Measurements from ENCODE around the gene PIEZO2. TPM values are rescaled to one million over a fixed set of nuclear protein-coding genes. Genes with fewer than 3 reads are reported as not detected.

Gene PIEZO2
- total RNA-seq, 1 donor from 2014 or later = 50.1 TPM

GRCh38 chr18:10713409-10713808, 436.0 kb downstream of the PIEZO2 start:
- Mint-ChIP-seq H3K9me3 (ENCODE audit: unreplicated experiment) (no peaks in the 10 kb centered on the region), H3K27ac (ENCODE audit: unreplicated experiment) (no peak overlapping the region), H3K36me3 (ENCODE audit: unreplicated experiment) (no peaks in the 10 kb centered on the region), H3K4me3 (ENCODE audit: unreplicated experiment) (no peak overlapping the region), H3K4me1 (ENCODE audit: low read depth, unreplicated experiment) (no peaks in the 10 kb centered on the region), H3K27me3 (ENCODE audit: unreplicated experiment) (no peaks in the 10 kb centered on the region)
- no peak for TF ChIP-seq CTCF (IDR thresholded peaks at IDR 0.05; ENCODE audit: partially characterized antibody, unreplicated experiment)
- no peak for DNase-seq

GRCh38 chr18:10707294-10707693, 442.1 kb downstream of the PIEZO2 start:
- Mint-ChIP-seq H3K4me3 (ENCODE audit: unreplicated experiment) (no peak overlapping the region), H3K4me1 (ENCODE audit: low read depth, unreplicated experiment) (no peaks in the 10 kb centered on the region), H3K27me3 (ENCODE audit: unreplicated experiment) (no peaks in the 10 kb centered on the region)

GRCh38 chr18:10705786-10706185, 443.6 kb downstream of the PIEZO2 start:
- H3K9me3 Mint-ChIP-seq (ENCODE audit: unreplicated experiment) = no peaks in the 10 kb centered on the region
- no peak overlapping the region for H3K4me3 Mint-ChIP-seq (ENCODE audit: unreplicated experiment)
- no peak for TF ChIP-seq CTCF (IDR thresholded peaks at IDR 0.05; ENCODE audit: partially characterized antibody, unreplicated experiment)
- H3K27me3 Mint-ChIP-seq (ENCODE audit: unreplicated experiment) = no peaks in the 10 kb centered on the region
- peaks cover 4% of the 10 kb centered on the region for H3K36me3 Mint-ChIP-seq (ENCODE audit: unreplicated experiment)
- no peak for DNase-seq
- H3K27ac Mint-ChIP-seq (ENCODE audit: unreplicated experiment) = no peak overlapping the region
- H3K4me1 Mint-ChIP-seq (ENCODE audit: low read depth, unreplicated experiment) = no peaks in the 10 kb centered on the region

More at GRCh38 chr18:10707294-10707693, 442.1 kb downstream of the PIEZO2 start:
- H3K9me3 Mint-ChIP-seq (ENCODE audit: unreplicated experiment) = no peaks in the 10 kb centered on the region
- H3K27ac Mint-ChIP-seq (ENCODE audit: unreplicated experiment) = no peak overlapping the region
- no peak for DNase-seq
- H3K36me3 Mint-ChIP-seq (ENCODE audit: unreplicated experiment) = peaks cover 4% of the 10 kb centered on the region
- no peak for TF ChIP-seq CTCF (IDR thresholded peaks at IDR 0.05; ENCODE audit: partially characterized antibody, unreplicated experiment)

GRCh38 chr18:10705291-10705690, 444.1 kb downstream of the PIEZO2 start:
- no peak for DNase-seq
- Mint-ChIP-seq H3K4me1 (ENCODE audit: low read depth, unreplicated experiment) (no peaks in the 10 kb centered on the region), H3K27ac (ENCODE audit: unreplicated experiment) (no peak overlapping the region), H3K4me3 (ENCODE audit: unreplicated experiment) (no peak overlapping the region), H3K27me3 (ENCODE audit: unreplicated experiment) (no peaks in the 10 kb centered on the region), H3K9me3 (ENCODE audit: unreplicated experiment) (no peaks in the 10 kb centered on the region), H3K36me3 (ENCODE audit: unreplicated experiment) (peaks cover 4% of the 10 kb centered on the region)
- TF ChIP-seq CTCF (IDR thresholded peaks at IDR 0.05; ENCODE audit: partially characterized antibody, unreplicated experiment) = no peak

GRCh38 chr18:10702206-10702605, 447.2 kb downstream of the PIEZO2 start:
- H3K9me3 Mint-ChIP-seq (ENCODE audit: unreplicated experiment) = no peaks in the 10 kb centered on the region
- H3K4me1 Mint-ChIP-seq (ENCODE audit: low read depth, unreplicated experiment) = no peaks in the 10 kb centered on the region
- H3K27me3 Mint-ChIP-seq (ENCODE audit: unreplicated experiment) = no peaks in the 10 kb centered on the region
- DNase-seq = no peak
- no peak for TF ChIP-seq CTCF (IDR thresholded peaks at IDR 0.05; ENCODE audit: partially characterized antibody, unreplicated experiment)
- no peak overlapping the region for H3K4me3 Mint-ChIP-seq (ENCODE audit: unreplicated experiment)
- peaks cover 4% of the 10 kb centered on the region for H3K36me3 Mint-ChIP-seq (ENCODE audit: unreplicated experiment)
- no peak overlapping the region for H3K27ac Mint-ChIP-seq (ENCODE audit: unreplicated experiment)

All from glutamatergic neuron (in vitro differentiated cells).